OCI-LY1 (cell line): Measurements from ENCODE around the gene EDEM3.

Source experiments
- EZH2 ChIP-seq: fragments of 200-600 bp; sonication (generic), shearing (Covaris generic); IDR thresholded peaks from 2 replicates; pipeline ENCODE4 v1.8.0; 2017; ENCODE audit warnings: borderline replicate concordance, mixed run types, mild to moderate bottlenecking, antibody characterized with exemption, low read length, moderate library complexity, mixed read lengths
- TF ChIP-seq, protein P1 (sequence below): fragments of 200-600 bp; sonication (generic), shearing (Covaris generic); IDR thresholded peaks from 2 replicates; pipeline ENCODE4 v1.5.1; 2017; ENCODE audit warnings: mild to moderate bottlenecking, antibody characterized with exemption, low read length, moderate library complexity, mixed read lengths

DNA sequence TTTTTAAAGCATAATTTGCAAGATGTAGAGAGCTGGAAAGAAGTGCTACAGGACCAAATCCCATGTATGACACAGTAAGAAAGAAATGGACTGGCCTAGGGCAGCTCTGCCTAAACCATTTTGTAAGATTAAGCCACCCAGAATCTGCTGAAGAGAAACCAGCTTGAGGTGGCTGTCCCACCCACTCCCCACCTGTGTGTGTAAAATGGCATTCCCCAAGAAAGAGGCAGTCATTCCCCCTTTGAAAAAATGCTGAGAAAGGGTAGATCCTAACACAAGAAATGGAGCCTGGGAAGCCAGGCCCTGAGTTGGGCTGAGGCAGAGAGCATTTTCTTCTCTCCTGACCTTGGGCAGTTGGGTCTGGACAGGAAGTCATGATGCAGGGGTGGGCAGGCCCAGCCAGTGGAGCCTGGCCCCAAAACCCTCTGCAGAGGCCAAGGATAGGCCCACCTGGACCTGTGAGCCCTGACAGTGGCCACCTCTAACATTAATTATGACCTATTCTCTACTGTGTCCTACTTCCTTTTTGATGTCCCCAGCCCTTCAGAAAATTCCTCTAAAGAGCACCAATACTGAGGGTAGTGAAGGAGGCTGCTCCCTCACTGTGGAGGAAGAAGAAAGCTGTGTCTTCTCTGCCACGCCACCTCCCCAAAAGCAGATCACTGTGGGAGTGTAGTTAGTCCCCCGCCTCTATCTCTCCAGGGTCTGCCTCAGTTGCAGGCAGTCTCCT is 94.0 kb downstream of the EDEM3 start:
- TF ChIP-seq, protein P1, sequence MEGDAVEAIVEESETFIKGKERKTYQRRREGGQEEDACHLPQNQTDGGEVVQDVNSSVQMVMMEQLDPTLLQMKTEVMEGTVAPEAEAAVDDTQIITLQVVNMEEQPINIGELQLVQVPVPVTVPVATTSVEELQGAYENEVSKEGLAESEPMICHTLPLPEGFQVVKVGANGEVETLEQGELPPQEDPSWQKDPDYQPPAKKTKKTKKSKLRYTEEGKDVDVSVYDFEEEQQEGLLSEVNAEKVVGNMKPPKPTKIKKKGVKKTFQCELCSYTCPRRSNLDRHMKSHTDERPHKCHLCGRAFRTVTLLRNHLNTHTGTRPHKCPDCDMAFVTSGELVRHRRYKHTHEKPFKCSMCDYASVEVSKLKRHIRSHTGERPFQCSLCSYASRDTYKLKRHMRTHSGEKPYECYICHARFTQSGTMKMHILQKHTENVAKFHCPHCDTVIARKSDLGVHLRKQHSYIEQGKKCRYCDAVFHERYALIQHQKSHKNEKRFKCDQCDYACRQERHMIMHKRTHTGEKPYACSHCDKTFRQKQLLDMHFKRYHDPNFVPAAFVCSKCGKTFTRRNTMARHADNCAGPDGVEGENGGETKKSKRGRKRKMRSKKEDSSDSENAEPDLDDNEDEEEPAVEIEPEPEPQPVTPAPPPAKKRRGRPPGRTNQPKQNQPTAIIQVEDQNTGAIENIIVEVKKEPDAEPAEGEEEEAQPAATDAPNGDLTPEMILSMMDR, result no peak
- TF ChIP-seq EZH2, result no peak
